ENCODE measurements around the gene TLE1.

The TLE1 gene

DNA sequence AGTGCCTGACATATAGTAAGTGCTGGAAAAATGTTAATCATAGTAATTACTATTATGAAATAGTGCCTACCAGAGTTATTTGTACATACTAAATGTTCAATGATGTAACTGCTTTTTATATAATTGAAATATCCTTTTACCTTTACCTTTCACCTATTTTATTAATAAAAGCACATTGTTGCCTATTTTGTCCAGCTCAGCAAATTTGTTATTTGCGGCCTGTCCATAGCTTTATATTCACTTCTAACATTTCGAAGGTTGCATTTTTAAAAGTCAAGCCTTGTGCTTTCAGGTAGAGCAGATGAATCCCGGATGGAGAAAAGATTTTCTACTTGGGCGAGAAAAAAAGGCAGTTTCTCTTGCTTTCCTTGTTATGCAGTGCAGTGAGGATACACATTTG lies 119.3 kb downstream of the TLE1 start:
- DNase-seq: no peak

DNA sequence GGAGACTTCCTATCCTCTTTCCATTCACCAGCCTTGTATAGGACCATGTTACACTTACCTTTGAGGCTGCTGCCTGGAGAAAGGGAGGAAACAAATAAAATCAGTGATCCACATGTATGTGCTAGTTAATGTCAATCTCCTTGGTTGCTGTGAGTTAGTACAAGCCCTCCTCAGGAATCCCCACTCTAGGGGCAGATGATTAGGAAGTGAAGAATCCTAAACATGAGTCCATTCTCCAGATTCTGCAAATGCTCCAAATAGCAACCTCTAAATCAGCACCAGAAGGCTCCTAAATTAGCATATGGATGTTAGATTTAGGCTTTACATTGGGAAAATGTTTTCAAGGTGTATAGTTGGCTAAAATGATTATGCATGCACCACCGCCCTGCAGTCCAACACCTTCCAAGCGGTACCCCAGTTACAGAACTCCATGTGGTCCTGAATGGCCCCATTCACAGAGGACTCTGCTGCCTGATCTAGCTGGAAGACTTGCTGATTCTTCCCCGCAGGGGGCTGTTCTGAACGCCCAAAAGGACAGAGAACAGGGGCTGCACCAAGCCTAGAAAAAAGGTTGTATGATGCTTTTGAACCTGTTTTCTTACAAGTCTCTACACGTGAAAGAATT lies 123.2 kb downstream of the TLE1 start:
- DNase-seq: no peak

DNA sequence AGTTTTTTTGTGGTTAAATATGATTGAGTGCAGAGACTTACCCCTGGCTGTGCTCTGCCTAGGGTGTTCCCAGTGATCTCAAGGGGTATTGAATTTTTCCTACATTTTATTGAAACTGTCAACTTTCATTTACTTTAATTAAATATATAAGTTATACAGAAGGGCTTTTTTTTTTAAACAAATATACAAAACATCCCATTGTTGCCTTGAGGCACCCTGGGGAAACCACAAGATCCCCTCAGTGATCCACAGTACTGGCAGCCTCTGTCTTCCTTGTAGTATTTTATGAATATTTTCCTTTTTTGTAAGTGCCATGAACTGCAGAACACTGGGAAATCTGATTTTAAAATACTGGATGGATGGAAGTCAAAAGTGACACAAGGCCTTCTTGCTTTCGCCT lies 123.7 kb downstream of the TLE1 start:
- DNase-seq: no peak

DNA sequence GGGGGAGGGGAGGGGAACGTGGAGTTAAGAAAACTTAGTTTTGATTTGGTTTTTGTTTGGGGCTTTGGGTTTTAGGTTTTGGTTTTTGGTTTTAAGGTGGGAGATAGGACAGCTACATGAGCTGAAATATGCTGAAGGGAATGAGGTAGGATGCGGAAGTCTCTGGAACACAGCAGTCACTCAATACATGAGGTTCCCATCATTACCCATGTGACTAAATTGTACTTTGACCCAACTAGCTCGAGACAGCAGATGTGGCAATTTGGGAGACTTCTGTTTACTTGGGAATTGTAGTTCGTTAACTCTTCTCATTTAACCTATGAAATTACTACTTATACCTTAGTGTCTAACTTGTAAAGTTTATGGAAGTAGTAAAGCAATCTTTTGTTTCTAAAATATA lies 124.2 kb downstream of the TLE1 start:
- DNase-seq: no peak

DNA sequence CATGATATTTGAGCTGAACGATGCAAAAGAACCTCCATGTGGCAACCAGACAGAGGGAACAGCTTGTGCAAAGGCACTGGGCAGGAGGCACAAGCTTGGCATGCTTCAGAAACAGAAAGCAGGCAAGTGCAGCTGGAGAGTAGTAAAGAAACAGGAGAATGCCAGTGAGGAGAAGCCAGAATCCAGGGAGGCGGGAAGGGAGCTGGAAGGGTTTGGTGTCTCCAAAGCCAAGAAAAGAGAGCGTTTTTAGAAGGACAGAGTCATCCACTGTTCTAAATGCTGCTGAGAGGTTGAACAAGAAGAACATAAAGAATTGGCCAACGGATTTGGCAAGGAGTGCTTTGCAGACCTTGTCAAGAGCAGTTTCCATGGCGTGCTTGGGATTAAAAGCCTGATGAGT lies 124.7 kb downstream of the TLE1 start:
- no peak for DNase-seq

DNA sequence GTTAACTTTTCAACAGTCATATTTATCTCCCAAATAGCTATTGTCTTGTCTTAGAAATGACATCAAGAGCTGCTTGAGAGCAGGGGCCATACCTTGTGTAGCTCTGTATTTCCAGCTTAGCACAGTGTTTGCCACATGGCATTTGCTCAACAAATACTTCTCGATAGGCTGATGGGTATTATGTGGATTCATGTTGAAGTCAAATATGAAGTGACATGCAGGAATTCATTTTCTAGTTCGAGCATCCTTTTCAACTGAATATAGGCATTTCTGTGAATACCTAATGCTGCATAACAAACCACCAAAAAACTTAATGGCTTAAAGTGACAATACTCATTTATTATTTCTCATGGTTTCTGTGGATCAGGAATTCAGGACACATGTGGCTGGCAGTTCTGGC lies 125.6 kb downstream of the TLE1 start:
- no peak for DNase-seq

DNA sequence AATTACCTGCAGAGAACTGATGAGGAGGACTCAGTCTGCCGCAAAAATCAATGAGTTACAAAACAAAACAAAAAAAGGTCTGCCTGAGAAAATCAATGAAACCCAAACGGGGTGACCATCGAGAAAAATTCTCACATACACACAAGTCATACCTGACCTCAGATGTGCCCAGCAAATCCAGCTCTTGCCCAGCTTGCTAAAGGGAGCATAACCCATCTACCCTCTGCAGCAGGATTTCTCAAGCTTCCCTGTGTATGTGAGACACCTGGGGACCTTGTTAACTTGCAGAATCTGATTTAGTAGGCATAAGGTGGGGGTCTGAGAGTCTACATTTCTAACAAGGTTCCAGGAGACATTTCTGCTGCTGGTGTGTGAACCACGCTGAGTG lies 126.3 kb downstream of the TLE1 start:
- no peak for DNase-seq

DNA sequence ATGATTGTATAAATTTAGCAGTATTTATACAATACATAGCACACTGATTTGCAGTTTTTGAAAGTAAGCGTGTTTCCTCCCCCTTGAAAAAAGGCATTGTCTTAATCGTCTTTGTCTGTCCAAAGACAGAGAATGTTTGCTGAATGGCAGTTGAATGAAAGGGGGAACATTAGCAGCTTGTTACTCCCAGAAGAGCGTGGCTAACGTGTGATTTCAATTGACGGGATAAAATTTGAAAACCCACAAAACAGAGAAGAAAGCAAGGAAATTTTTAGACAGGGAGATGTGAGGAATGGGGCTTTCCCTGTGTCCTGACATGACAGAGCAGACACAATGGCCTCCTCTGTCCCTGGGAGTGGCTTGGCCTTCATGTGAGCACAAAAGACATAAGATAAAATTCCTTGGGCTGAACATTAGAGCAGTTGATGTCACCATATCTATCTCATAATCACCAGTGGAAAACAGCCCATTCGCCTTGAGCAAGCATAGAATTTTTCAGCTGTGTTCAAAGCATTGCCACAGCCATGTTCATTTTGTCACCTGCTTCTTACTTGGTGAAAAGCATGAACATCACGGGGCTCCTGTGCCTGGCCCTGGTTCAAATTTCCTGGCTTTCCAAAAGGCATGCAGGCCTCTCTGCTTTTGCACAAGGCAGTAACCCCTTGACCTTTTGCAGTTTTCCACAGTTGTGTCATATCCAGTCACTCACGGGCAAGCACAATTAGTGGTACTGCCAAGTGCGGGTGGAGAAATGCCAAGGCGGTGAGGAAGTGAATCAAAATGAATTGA lies 126.9 kb downstream of the TLE1 start:
- DNase-seq: no peak

DNA sequence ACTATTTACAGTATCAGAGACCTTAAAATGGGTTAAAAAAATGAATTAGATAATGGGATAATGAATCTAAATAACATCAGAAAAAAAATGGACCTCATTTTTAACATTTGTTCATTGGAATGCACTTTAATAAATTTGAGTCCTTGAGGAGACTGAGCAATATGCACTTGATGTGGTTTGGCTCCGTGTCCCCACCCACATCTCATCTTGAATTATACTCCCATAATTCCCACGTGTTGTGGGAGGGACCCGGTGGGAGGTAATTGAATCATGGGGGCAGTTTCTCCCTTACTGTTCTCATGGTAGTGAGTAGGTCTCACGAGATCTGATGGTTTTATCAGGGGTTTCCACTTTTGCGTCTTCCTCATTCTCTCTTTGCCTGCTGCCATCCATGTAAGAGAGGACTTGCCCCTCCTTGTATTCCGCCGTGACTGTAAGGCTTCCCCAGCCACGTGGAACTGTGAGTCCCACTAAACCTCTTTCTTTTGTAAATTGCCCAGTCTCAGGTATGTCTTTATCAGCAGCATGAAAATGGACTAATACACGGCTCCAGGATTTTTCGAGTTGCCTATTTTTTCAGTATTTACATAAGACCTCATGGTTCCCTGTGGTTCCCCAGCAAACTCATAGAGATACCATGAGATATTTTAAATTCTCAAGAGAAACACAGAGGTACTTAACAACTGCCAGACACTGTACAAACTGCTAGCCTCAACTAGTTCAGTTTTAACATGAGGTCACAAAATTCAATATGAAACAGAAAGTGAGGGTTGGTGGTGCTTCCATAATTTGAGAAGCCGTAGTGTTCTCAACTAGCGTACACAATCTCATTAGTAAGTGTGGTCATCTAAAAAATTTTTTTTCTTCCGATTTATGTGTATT lies 128.3 kb downstream of the TLE1 start:
- no peak for DNase-seq

DNA sequence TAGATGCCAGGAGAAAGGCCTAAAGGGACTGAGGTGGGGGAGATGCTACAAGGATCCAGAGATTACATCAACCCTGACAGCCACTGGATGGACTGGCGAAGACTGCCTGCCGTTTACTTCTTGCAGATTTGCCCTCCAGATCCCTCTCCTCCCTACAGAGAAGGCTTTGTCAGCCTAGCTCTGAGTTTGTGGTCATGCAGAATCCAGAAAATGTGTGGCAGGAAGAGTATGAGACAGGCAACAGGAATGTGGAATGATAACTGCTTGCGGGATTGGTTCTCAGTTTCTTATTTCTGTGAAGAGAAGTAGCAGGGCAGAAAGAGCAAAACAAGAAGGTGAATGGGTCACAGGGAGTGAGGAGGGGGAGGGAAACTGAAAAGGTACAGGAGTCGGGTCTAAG lies 129.6 kb downstream of the TLE1 start:
- no peak for DNase-seq

DNA sequence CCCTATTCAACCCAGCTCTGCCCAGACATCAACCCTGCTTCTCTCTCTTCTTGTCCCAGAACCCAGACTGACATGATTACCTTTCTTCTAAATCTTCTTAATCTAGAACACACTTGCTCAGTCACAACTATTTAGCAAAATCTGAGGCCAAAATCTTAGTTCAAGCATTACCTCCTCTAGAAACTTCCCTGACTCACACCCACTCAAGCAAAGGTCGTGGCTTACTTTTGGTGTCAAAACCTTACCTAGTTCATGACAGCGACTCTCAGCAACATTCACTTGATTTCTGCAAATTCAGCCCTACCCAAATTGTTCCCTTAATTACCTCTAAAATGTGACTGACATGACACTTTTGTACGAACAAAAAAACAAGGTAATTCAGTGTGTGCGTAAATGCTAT lies 130.2 kb downstream of the TLE1 start:
- DNase-seq: no peak

DNA sequence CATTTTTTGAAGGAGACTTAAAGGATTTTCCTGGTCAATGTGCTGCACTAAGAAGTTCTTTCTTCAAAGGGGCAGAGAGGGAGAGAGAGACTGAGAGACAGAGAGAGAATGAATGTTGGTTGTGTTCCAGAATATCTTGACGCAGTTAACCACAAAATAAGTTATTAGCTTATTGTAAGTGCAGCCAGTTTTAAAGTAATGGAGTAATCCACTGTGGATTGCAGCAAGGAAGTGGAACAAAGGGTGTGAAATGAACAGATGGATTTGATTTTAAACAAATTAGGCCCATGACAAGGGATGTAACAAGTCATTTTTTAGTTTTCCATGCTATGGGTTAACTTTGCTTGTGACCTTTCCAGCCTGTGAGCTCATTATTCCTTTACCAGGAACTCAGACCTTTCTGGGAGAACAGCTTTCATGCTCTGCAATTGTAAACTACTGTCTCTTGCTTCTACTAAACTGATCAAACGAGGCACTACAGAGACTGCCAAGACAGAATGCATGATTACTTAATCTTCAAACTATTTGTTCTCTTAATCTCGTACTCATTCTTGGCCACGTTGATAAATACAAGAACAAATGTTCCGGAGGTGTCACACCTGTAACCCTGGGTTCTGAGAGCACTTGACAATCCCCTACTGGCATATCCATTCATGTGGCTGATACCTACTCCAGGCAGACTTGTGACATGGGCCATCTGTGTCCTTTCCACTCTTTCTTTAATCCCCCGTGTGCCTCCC lies 131.1 kb downstream of the TLE1 start:
- DNase-seq: no peak

DNA sequence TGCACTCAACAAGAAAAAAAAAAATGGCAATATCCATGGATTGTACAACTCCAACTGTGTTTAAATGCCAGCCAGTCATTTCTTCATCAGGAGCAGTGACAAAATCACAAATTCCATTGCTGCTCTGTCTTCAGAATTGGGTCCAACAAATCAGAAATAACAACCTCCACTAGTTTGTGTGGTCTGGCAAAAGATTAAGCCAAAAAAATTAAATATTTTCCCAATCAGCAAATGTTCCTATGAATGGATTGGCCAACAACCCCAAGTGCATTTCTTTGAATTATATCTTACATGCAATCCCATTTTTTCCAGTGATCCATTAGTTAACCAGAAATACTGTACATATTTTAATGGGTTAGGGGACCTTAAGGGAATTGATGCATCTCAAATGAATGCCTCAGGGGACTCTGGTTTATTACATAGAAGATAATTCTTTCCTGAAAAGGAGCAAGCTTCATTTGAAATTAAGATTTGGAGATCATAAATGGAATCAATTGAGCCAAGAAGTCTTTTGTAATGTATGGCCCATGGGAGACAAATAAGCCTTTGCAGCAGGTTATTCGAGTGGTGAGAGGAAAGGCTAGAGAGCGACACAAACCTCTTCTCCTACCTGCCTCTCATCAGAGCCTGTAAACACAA lies 131.8 kb downstream of the TLE1 start:
- DNase-seq: no peak

DNA sequence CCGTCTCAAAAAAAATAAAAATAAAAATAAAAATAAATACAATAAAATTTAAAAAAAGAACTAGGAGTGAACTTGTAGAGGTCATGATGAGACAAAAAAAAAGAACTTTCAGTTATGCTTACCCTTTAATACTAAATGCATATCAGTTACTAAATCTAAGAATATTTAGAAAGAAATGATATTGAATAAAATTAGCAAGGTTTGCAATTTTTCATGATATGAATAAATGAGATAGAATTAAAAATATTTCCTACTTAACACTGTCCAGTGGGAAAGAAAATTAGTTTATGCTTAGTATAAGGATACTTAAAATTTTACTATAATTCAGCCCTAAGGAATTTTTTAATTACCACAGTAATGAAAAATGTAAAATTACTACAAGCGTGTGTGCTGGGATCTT lies 132.4 kb downstream of the TLE1 start:
- no peak for DNase-seq

DNA sequence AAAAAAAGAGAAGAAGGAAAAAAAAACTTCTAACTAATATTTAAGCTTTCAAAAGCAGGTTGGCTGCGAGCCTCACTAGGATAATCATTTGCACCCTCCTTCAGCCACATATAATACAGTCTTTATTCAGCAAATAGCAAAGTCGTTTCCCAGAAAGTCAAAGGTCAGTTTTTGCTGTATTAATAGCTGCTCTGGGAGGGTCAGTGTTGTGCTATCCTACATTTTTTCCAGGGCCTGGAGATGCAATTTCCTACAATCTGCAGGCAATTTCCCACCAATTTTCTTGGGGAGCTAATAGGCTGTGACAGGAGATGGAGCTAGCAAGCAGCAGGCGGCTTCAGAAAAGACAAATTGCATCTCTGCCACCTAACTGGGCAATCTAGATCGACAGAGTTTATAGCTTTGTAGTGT lies 136.8 kb downstream of the TLE1 start:
- peak; percentile 92 for DNase-seq

DNA sequence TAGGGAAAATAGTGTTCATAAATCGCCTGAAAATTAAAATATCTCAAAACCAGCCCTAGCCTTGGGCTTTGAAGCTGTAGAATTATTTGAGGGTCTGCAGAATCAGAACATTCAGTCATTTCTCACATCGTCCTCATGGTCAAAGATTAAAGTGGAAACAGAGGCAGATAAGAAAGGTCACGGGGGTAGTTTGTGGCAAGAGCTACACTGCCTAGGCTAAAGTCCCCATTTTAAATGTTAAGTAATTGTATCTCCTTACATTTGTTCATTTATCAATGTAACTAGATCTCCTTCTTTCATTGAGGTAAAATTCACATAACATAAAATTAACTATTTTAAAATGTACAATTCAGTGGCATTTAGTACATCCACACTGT lies 139.2 kb downstream of the TLE1 start:
- no peak for DNase-seq

DNA sequence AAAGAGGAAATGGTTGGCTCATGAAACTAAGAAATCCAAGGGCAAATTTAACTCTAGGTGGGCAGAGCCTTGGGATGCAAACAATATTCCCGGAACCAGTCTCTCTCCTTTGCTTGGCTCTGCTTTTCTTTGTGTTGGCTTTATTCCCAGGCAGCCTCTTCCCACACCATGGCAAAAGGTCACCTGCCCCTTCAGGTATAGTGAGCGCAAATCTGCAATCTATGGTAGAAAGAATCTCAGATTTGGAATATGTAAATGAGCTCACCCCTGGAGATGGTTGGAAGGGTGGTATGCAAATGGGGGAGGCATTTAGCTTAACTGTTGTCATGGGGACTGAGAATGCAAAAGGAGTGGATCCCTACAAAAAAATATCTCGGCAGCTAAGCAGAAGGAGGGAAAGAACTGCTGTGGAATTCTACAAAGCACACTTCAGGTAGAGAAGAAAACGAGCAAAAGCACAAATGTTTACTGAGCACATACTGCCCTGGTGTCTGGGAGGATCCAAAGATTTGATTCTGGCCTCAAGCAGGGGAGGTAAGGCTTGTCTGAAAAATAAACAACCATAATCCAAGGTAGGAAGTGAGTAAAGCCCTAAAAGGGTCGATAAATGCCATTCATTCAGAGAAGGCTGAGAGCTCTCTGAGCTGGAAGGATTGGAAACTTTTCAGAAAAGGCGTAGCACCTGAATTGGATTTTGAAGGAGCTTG lies 139.7 kb downstream of the TLE1 start:
- no peak for DNase-seq

DNA sequence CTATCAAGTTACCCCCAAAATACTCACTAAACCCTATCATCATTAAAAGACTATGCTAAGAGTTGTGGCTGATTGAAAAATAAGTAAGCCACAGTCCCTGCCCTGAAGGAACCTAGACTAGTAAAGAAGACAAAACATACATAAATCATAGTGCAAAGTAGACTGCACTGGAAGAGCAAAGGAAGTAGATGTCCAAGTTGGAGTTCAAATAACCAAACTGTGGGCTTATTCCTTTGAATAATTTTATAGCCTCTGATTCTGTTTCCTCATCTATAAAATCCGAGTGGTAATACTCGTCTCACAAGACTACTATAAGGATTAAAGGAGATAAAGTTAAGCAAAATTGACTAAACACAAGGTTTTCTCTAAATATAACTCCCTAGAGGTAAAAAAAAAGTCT lies 140.4 kb downstream of the TLE1 start:
- DNase-seq: no peak

DNA sequence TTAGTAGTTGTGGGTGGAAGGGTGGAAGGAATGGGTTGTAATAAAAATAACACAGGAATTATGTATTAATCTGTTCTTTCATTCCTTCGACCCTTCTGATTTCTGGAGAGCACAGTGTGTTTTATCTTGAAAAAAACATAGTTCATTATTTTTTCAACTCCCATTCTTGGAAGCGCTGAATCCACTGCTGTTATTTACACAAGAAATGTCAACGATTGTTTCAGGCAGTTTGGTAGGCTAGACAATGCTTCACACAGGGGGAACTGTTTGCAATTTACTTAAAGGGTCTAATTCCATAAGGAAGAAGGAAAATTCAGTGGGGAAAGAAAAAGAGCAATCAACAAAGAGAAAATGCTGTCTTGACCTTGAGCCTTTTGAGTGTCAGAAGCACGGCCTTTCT lies 142.9 kb downstream of the TLE1 start:
- peak; percentile 54 for DNase-seq

DNA sequence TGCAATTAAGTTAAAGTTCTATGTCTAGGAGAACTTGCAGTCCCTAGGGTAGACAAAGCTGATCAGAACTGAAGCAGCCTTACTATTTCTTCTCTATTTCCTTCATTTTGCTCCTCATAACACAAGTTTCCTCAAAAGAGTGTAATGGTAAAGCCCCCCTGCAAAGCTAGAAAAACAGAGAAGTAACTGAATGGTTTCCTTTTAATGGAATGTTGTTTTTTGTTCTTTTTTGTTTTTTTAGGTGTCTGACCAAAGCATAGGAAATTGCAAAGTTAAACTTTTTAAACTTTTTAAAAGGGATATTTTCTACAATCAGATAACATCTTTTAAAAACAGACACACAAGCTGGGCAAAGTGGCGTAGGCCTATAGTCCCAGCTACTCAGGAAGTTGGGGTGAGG lies 145.7 kb downstream of the TLE1 start:
- DNase-seq: no peak

DNA sequence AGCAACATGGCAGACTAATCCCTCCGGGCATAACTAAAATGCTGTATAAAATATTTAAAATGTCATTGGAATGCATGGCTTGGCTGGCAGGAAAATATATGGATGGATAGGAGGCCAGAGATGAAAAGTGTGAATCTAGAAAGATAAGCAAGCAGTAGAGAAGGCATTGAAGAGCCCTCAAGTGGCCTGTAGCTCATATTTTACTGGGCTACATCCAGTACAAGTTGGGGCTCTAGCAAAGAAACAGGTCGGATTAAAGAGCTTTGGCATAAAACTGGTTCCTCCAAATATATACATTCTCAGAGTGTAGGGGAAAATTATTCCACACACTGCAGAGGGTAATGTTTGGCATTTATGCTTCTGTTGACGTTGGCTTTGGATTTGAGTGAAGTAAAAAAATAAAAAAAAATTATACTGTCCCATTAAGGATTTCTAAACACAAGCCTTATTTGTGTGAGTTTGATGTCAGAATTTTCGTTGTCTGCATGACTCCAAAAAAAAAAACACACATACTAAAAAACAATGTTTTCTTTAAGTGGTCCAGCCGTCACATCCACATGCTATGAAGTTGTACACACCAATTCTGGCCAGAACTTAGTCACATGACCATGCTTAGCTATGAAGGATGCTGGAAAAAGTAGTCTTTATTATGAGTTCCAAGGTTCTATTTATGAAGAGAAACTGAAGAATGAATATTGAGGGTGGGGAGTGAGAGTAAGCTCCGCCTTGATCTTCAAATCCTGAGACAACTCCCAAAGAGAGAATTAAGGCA lies 147.0 kb downstream of the TLE1 start:
- DNase-seq: no peak

All from NCI-H2227 treated with DMSO at 0.1 percent for 48 hours (cell line).